ENCODE data around the gene CLK3.
"Not testable (repeated sequence)": the region's sequence is repeated elsewhere in the genome, so short reads cannot be mapped to it uniquely, and the experiment has no call there.

The CLK3 gene

DNA sequence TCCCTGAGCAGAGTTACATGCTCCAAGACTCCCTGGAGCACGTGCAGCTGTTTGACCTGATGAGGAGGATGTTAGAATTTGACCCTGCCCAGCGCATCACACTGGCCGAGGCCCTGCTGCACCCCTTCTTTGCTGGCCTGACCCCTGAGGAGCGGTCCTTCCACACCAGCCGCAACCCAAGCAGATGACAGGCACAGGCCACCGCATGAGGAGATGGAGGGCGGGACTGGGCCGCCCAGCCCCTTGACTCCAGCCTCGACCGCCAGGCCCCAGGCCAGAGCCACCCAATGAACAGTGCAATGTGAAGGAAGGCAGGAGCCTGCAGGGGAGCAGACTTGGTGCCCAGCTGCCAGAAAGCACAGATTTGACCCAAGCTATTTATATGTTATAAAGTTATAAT lies 14.1 kb downstream of the CLK3 start:
- not testable (repeated sequence) for H3K9me3 ChIP-seq (ENCODE audit: control insufficient read depth, insufficient read depth, low read depth, low read length); H3K4me1 ChIP-seq (ENCODE audit: control insufficient read depth, insufficient read depth, low read length); H3K4me3 ChIP-seq (ENCODE audit: low read depth, low read length); H3K27ac ChIP-seq (ENCODE audit: extremely low read depth, low read depth, low read length)
- ChIA-PET POLR2A (interaction anchor here (1.8 kb wide), 1 partner anchor 139 kb away, joined by 5 read pairs; no protein-coding TSS in a partner anchor), CTCF (interaction anchor here (0.7 to 14.8 kb wide), 6 partner anchors 9 to 271 kb away, joined by 3 to 800 read pairs (median 114); partner anchors contain the start of gene CLK3)
- peaks cover 36 to 100% of the 10 kb centered on the region in 2 experiments for H3K36me3 ChIP-seq (ENCODE audit: control insufficient read depth in 2 of 2, insufficient read depth in 1 of 2, low read length in 2 of 2)

DNA sequence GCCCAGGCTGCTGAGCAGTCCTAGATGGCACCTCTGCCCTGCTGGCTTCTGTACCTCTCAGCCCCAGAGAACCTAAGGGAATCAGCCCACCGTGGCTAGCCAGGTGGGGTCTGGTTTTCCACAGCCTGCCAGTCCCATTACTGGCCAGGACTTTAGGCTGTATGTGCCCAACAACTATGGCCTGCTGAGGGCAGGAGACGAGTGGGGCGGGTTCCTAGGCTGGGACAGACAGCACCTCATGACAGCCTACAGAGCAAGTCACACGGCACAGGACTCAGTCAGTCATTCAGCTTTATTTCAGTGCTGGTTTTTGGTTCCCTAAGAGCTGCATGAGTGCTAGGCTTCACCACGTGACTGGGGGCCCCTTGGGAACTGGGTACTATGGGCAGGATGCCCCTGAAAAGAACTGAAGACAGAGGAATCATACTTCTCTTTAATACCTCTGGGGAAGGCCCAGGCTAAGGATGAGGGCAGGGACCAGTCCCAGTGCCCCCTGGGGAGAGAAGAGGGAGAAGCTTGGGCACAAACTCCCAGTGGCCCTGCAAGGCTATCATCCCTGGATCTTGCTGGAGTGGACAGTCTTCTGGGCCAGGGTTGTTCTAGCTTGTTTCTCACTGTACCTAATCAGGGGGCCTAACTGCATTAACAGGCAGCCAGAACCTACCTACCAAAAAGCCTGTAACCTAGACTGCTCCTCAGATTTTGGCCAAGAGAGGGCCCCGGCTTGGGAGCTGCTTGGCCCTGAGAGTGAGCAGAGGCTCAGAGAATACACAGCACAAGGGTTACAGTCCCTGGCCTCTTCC lies 14.8 kb downstream of the CLK3 start:
- CTCF ChIA-PET = interaction anchor here (0.6 to 14.8 kb wide), 16 partner anchors 9 to 338 kb away, joined by 3 to 800 read pairs (median 6); partner anchors contain the start of genes CLK3 and CYP11A1
- 0 out of 2 replicates have a peak, but pooled peaks have one; percentile 20 for TF ChIP-seq ZNF747 (tag by site-specific recombination; IDR thresholded peaks at IDR 0.05)
- TF ChIP-seq, protein P1, sequence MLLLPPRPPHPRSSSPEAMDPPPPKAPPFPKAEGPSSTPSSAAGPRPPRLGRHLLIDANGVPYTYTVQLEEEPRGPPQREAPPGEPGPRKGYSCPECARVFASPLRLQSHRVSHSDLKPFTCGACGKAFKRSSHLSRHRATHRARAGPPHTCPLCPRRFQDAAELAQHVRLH (tag by site-specific recombination; IDR thresholded peaks at IDR 0.05) = no peak
- no peaks in the 10 kb centered on the region for H3K4me1 ChIP-seq (ENCODE audit: control insufficient read depth, insufficient read depth, low read length)
- no peaks in the 10 kb centered on the region for H3K9me3 ChIP-seq (ENCODE audit: control insufficient read depth, insufficient read depth, low read depth, low read length)
- H3K4me3 ChIP-seq (ENCODE audit: low read depth, low read length) = no peak overlapping the region
- POLR2A ChIA-PET = interaction anchor here (0.5 to 1.8 kb wide), 4 partner anchors 95 to 230 kb away, joined by 3 to 5 read pairs (median 4); partner anchors contain the start of gene SEMA7A
- H3K27ac ChIP-seq (ENCODE audit: extremely low read depth, low read depth, low read length) = no peak overlapping the region
- peaks cover 33 to 100% of the 10 kb centered on the region in 2 experiments for H3K36me3 ChIP-seq (ENCODE audit: control insufficient read depth in 2 of 2, insufficient read depth in 1 of 2, low read length in 2 of 2)

DNA sequence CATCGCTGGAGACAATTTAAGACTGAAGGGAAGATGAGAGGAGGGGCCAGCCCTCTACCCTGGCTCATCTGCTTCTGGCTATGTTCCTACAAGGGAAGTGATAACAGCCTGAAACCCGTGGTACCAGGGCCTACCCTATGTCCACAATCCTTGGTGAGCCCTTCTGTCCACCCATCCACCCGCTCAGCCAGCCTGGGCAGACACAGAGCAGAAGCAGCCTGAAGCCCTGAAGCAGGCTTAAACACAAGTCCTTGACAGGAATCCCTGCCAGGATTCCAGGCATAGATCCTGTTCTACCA lies 15.4 kb downstream of the CLK3 start:
- TF ChIP-seq ZNF214 (tag by site-specific recombination; IDR thresholded peaks at IDR 0.05; ENCODE audit: borderline replicate concordance) (no peak), HOXD13 (CRISPR knock-in tag; IDR thresholded peaks at IDR 0.05; ENCODE audit: borderline replicate concordance) (no peak), ZNF624 (tag by site-specific recombination; IDR thresholded peaks at IDR 0.05) (no peak), FEZF1 (tag by site-specific recombination; IDR thresholded peaks at IDR 0.05) (no peak), ZNF169 (tag by site-specific recombination; IDR thresholded peaks at IDR 0.05) (no peak), ZNF354C (tag by site-specific recombination; IDR thresholded peaks at IDR 0.05; ENCODE audit: borderline replicate concordance, low read depth) (no peak), YY1 (tag by site-specific recombination; IDR thresholded peaks at IDR 0.05) (no peak), ZNF654 (tag by site-specific recombination; IDR thresholded peaks at IDR 0.05; ENCODE audit: low read depth) (no peak), GLIS1 (tag by site-specific recombination; IDR thresholded peaks at IDR 0.05) (no peak), ZNF423 (tag by site-specific recombination; IDR thresholded peaks at IDR 0.05) (no peak)
- TF ChIP-seq, protein P2, sequence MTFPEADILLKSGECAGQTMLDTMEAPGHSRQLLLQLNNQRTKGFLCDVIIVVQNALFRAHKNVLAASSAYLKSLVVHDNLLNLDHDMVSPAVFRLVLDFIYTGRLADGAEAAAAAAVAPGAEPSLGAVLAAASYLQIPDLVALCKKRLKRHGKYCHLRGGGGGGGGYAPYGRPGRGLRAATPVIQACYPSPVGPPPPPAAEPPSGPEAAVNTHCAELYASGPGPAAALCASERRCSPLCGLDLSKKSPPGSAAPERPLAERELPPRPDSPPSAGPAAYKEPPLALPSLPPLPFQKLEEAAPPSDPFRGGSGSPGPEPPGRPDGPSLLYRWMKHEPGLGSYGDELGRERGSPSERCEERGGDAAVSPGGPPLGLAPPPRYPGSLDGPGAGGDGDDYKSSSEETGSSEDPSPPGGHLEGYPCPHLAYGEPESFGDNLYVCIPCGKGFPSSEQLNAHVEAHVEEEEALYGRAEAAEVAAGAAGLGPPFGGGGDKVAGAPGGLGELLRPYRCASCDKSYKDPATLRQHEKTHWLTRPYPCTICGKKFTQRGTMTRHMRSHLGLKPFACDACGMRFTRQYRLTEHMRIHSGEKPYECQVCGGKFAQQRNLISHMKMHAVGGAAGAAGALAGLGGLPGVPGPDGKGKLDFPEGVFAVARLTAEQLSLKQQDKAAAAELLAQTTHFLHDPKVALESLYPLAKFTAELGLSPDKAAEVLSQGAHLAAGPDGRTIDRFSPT (tag by site-specific recombination; IDR thresholded peaks at IDR 0.05) = no peak
- TF ChIP-seq, protein P3, sequence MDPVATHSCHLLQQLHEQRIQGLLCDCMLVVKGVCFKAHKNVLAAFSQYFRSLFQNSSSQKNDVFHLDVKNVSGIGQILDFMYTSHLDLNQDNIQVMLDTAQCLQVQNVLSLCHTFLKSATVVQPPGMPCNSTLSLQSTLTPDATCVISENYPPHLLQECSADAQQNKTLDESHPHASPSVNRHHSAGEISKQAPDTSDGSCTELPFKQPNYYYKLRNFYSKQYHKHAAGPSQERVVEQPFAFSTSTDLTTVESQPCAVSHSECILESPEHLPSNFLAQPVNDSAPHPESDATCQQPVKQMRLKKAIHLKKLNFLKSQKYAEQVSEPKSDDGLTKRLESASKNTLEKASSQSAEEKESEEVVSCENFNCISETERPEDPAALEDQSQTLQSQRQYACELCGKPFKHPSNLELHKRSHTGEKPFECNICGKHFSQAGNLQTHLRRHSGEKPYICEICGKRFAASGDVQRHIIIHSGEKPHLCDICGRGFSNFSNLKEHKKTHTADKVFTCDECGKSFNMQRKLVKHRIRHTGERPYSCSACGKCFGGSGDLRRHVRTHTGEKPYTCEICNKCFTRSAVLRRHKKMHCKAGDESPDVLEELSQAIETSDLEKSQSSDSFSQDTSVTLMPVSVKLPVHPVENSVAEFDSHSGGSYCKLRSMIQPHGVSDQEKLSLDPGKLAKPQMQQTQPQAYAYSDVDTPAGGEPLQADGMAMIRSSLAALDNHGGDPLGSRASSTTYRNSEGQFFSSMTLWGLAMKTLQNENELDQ (tag by site-specific recombination; IDR thresholded peaks at IDR 0.05; ENCODE audit: low read depth) = no peak
- TF ChIP-seq, protein P4, sequence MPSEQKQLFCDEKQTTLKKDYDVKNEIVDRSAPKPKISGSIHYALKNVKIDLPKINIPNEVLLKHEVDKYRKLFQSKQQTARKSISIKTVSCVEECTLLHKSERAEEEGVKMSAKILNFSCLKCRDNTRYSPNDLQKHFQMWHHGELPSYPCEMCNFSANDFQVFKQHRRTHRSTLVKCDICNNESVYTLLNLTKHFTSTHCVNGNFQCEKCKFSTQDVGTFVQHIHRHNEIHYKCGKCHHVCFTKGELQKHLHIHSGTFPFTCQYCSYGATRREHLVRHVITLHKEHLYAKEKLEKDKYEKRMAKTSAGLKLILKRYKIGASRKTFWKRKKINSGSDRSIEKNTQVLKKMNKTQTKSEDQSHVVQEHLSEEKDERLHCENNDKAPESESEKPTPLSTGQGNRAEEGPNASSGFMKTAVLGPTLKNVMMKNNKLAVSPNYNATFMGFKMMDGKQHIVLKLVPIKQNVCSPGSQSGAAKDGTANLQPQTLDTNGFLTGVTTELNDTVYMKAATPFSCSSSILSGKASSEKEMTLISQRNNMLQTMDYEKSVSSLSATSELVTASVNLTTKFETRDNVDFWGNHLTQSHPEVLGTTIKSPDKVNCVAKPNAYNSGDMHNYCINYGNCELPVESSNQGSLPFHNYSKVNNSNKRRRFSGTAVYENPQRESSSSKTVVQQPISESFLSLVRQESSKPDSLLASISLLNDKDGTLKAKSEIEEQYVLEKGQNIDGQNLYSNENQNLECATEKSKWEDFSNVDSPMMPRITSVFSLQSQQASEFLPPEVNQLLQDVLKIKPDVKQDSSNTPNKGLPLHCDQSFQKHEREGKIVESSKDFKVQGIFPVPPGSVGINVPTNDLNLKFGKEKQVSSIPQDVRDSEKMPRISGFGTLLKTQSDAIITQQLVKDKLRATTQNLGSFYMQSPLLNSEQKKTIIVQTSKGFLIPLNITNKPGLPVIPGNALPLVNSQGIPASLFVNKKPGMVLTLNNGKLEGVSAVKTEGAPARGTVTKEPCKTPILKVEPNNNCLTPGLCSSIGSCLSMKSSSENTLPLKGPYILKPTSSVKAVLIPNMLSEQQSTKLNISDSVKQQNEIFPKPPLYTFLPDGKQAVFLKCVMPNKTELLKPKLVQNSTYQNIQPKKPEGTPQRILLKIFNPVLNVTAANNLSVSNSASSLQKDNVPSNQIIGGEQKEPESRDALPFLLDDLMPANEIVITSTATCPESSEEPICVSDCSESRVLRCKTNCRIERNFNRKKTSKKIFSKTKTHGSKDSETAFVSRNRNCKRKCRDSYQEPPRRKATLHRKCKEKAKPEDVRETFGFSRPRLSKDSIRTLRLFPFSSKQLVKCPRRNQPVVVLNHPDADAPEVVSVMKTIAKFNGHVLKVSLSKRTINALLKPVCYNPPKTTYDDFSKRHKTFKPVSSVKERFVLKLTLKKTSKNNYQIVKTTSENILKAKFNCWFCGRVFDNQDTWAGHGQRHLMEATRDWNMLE (tag by site-specific recombination; conservative IDR thresholded peaks at IDR 0.05; ENCODE audit: low read depth) = no peak
- H3K36me3 ChIP-seq (ENCODE audit: control insufficient read depth in 2 of 2, insufficient read depth in 1 of 2, low read length in 2 of 2) = peaks cover 27 to 100% of the 10 kb centered on the region in 2 experiments
- ChIA-PET POLR2A (interaction anchor here (0.5 to 1.8 kb wide), 3 partner anchors 95 to 197 kb away, joined by 3 to 5 read pairs (median 5); partner anchors contain the start of gene SEMA7A), CTCF (interaction anchor here (0.6 to 14.8 kb wide), 26 partner anchors 10 to 337 kb away, joined by 3 to 800 read pairs (median 4); partner anchors contain the start of genes ARID3B, CLK3 and CYP11A1)
- no peak overlapping the region for H3K27ac ChIP-seq (ENCODE audit: extremely low read depth, low read depth, low read length)
- H3K4me1 ChIP-seq (ENCODE audit: control insufficient read depth, insufficient read depth, low read length) = no peaks in the 10 kb centered on the region
- no peak overlapping the region for H3K4me3 ChIP-seq (ENCODE audit: low read depth, low read length)
- H3K9me3 ChIP-seq (ENCODE audit: control insufficient read depth, insufficient read depth, low read depth, low read length) = no peaks in the 10 kb centered on the region

Data from HEK293 (cell line).